ENCODE measurements around the gene AMPD3.
"Not testable (repeated sequence)": the region's sequence is repeated elsewhere in the genome, so short reads cannot be mapped to it uniquely, and the experiment has no call there.

AMPD3 gene

DNA sequence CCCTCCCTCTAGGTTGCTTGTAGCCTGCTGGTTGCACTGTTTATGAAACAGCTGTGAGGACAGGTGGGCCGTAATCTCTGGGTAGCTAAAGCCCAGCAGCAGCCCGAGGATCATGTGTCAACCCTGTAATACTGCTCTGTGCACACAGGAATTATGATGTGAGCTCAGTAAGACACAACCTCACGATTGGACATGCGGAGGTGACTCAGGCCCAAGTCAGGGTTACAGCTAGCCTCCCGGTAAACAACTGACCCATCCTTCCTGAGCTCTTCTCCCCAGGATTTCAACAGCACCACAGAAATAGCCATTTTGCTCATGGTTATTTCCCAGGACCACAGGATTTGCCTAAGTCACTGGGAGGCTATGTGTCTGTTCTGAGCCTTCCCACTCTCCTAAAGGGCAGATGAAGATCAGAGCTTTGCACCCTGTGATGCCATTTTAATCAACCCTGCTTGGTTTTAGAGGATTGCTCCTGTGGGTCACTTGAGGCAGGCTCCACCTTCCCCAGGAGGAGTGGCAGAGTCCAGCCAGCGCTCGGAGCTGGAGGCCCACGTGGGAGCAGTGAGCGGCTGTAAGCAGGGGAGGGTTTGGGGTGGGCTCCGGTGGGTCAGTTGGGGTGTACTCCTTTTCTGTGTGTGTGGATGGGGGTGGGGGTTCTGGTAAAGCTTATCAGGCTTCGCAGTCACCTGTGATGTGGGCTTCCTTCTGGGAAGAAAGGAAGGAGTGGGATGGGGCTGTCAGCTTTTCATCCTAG is at the start of gene AMPD3:
Gene AMPD3, plus strand, starts transcription at position 387 of the 754 bp plus-strand sequence. CDS start 6,256 bp downstream, outside the sequence.
- DNase-seq (ENCODE audit: low spot score): peak; percentile 51

DNA sequence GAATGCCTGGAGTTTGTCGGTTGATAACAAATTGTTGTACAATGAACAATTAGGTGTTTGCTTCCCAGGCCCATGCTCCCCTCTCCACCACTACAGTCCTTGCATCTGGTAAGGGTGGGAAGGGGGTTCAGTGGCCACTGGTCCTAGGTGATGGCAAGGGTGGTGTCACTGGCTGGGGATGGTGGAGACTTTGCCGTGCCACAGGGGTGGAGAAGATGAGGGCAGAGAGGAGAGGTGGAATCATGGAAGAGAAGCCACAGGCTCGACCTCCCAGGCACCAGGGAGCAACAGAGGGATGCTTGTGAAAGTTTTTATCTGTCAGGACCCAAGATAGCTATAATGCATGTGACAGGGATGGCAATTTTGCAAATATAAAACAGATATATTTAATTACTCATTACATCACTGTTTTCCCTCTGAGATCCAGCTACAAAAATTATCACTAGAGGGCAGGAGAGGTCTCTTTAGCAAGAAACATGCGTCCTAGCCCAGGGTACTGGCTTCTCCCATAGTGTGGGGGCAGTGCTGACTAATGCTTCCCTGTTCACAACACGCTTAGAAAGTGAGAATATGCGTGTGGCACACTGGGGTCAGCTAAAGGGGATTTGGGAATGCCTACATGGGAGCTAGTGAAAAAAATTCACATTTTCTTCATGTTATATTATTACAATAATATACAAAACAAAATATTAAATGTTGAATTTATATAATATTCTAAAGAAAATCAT is 49.0 kb upstream of the AMPD3 start:
- DNase-seq (ENCODE audit: low spot score): peak; percentile 90

DNA sequence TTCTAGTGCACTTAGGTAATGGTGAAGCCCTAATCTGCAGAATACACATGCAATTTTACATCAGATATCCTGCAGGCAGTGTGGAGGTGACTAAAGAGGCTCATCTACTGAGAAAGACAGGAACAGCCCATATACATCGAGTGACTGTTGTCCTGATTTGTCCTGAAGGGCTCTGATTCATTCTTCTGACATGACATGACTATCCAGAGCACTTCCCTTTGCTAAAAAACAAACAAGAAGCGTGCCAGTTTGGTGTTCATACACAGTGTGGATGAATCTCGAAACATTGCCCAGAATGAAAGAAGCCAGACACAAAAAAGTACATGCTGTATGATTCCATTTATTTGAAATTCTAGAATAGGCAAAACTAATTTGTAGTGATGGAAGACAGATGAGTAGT is 48.0 kb upstream of the AMPD3 start:
- DNase-seq (ENCODE audit: low spot score): peak; percentile 77

DNA sequence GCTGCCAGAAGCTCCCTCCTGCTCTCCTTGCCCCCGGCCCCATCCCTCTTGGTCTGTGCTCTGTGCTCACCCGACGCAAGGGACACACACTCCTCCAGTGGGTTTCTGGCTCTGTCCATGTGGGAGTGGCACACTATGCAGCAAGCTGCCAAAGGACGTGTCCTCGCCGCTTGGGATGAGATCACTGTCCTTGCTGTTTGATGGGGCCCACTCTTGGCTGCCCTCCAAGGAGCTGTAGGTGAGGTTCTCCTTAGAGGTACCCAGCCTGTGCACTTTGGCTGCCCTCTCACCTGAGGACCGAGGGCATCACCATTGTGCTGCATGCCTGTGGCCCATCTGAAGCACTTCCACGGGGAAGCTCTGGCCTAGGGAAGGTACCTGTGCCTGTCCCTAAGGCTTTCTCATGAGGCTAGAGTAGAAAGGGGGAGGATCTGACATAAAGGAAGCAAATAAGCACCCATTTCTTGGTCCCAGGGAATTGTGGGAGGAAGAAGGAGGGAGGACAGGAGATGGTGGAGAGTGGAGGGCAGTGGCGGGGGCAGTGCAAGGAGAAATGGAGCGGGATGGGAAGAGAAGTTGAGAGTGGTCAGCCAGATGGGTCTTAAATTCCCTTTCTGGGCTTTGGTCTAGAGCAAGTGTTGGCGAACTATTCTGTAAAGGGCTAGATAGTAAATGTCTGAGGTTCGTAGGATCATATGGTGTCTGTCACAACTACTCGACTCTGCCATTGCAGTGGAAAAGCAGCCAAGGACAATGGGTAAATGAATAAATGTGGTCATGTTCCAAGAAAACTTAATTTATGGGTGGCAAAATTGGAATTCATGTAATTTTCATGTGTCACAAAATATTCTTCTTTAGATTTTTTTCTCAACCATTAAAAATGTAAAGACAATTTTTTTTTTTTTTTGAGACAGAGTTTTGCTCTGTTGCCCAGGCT is 47.0 kb upstream of the AMPD3 start:
- no peak for DNase-seq (ENCODE audit: low spot score)

DNA sequence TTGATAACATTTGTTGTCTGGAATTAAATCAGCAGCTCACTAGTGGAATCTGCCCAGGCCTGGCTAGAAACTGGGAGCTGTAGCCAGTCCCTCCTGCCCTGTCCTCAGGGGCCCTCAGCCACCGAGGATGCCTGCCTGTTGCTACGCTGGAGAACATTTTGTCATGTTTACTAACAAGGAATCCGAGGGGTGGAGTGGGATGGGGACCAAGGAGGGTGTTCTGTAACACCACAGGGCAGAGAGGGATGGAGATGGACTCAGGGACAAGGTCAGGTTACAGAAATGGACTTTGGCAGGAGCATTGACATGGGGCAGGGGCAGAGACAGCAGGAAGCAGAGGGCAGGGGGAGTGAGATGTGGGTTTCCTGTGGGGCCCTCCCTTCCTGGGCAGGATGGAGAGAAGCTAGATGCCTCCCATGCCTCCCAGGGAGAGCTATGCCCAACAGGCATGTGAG is 45.8 kb upstream of the AMPD3 start:
- no peak for DNase-seq (ENCODE audit: low spot score)

DNA sequence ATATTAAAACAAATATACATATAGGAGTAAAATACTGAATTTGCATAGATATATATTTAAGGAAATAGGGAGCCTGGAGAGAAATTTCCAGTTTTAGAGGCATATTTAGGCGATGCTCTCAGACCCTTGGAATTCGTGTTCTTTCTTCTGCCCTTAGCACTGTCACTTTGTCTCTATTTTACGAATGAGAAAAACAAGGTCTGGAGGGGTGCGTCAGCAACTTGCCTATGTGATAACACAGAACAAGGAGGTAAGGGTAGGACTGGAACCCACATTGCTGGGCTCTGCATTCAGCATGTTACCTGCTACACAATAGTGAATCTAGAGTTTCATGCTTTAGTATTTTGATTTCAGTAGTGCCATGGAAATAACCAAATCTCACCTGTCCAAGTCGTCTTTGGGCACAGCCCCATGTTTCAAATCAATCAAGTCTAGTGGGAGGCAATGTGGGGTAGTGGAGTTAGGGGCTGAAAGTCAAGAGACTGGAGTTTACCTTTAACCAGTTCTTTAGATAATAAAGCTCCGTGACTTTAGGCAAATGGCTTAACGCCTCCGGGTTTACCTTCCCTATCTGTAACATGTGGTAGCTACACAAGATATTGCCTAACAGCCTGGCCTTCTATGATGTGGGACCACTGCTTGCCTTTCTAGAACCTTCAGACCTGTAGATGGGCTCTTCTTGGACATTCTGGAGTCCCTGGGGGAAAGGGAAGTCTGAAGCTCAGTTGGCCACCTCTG is 44.8 kb upstream of the AMPD3 start:
- no peak for DNase-seq (ENCODE audit: low spot score)

DNA sequence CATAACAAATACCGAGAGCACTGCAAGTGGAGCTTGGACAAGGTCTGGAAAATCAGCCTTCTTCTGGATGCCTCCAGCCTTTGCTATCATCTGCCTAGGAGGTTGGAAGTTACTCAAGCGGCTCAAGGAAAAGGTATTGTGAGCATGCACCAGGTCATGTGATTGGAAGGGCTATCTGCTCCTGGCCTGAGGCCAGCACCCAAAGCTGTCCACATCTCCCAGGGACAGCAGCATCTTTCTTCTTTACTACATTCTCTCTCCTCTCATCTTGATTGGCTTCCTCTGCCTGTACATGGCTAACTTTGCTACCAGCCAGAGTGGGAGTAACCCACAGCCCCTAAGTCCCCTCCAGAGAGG is 44.2 kb upstream of the AMPD3 start:
- DNase-seq (ENCODE audit: low spot score): no peak

DNA sequence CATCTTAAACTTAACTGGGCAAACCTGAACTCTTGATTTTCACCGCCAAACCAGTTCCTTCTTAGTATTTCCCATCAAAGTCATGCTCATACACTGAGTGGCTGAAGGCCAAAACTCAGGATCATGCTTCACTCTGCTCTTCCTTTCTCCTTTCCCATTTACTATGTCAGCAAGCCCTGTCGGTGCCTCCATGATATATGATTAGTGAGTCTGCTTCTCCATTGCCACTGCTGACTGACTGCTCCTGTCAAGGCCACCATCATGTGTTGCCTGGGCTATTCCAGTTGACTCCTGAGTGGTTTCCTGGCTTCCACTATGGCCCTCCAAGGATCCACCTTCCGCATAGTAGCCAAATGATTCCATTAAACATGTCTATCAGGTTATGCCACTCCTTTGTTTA is 42.8 kb upstream of the AMPD3 start:
- no peak for DNase-seq (ENCODE audit: low spot score)

DNA sequence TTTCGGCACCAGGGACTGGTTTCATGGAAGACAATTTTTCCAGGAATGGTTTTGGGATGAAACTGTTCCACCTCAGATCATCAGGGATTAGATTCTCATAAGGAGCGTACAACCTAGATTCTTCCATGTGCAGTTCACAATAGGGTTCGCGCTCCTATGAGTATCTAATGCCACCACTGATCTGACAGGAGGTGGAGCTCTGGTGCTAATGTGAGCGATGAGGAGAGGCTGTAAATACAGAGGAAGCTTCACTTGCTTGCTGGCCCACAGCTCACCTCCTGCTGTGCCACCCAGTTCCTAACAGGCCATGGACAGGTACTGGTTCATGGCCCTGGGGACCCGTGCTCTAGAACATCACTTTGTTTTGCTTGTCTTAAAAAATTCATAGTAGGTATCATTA is 41.8 kb upstream of the AMPD3 start:
- peak; percentile 41 for DNase-seq (ENCODE audit: low spot score)

DNA sequence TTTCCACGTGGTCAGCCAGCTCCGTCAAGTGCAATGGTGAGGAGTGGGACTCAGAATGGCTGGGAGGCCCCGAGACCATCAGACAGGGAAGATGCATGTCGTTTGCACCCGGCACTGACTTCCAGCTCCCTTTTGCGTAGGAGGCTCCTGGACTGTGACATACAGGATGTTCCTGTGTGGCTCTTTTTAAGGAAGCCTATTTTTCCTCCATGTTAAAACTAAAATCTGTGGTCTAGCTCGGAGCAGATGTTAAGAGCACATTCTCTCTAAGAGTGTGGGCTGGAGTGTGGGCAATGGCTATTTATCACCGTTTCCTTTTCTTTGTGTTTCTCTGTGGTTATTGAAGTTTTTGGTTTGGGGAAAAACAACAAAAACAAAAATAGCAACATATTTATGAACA is 40.9 kb upstream of the AMPD3 start:
- peak; percentile 41 for DNase-seq (ENCODE audit: low spot score)

DNA sequence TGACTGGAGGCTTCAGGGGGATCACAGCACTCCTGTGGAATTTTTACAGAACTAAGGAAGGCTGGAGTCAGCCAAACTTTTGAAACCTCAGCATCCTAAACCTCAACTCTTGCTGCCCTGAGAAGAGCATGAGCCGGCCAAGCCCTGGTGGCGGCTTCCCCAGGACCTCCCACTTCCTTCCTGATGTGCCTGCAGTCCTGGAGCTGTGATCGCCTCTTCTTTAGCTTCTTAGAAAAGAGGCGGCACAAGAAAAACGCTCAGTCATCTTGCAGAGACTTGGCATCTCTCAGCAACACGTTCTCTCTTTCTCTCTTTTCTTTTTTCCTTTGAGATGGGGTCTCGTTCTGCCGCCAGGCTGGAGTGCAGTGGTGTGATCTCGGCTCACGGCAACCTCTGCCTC is 40.4 kb upstream of the AMPD3 start:
- peak; percentile 71 for DNase-seq (ENCODE audit: low spot score)

DNA sequence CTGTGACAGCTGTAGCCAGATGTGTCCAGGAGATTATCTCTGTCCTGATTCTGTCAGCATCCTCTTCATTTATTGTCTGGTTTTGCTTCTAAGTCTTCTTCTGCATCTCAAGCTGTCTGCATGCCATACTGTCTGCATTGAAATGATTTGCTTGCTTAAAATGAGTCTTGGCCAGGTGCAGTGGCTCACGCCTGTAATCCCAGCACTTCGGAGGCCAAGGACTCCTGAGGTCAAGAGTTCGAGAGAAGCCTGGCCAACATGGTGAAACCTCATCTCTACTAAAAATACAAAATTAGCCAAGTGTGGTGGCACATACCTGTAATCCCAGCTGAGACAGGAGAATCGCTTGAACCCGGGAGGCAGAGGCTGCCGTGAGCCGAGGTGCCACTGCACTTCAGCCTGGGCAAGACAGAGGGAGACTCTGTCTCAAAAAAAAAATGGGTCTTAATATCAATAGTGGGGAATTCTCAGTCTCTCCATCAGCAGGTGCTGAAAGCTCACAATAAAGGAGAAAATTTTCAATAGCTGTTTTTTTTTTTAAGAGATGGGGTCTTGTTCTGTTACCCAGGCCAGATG is 39.2 kb upstream of the AMPD3 start:
- DNase-seq (ENCODE audit: low spot score): no peak

DNA sequence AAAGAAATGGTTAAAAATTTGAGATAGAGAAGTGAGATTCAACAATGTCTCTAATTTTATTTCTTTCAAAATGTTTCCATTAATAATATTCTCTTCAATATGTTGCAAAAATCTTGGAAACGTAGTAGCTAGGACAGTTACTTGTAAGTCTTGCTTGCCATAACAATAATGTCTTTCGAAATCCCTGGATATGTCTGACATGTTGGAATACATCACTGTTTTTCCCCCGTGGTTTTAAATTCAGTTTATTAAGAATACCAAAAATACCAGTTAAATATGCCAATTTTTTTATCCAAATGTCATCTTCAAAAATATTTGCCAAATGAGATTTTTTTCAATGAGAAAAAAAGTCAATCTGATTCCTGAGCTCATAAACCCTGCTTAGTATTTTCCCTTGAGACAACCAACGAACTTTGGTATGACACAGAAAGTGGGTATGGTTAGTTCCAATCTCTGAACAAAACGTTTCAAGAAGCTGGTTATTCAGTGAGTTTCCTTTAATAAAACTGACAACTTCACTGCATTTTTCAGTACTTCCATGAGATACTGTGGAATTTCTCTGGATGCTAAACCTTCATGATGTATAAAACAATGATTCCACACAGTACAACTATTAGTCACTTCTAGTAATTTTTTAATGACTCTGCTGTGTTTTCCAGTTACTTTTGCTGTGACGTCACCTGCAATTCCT is 36.7 kb upstream of the AMPD3 start:
- DNase-seq (ENCODE audit: low spot score): no peak

DNA sequence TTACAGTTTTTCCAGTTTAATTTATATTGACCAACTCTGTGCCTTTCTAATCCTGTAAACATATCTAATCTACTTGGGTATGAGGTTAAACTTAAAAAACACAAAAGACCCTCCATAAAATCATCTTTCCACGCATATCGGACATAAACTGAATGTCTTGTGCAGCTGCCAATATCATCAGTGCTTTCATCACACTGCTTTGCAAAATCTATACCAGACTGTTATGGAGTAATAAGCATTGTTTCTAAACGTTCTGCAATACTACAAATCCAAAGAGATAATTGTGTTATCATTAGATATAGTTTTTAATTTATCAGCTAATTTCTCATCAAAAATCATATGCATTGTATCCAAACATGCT is 36.1 kb upstream of the AMPD3 start:
- no peak for DNase-seq (ENCODE audit: low spot score)

DNA sequence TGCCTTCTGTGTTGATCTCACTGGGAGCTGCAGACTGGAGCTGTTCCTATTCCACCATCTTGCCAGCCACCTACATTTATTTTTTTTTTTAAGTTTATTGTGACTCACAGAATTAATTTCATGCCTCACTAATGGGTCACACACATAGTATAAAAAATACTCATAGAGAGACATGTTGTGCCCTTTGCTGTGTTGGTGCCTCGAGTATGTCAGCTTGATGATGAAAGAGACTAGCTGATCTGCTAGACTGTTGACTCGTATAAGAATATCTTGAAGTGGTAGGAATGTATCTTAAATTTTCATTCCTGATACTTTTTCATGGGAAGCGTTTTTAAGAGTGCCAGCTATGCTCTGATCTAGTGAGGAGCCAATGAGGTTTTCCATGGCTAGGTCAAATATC is 28.6 kb upstream of the AMPD3 start:
- DNase-seq (ENCODE audit: low spot score): no peak

DNA sequence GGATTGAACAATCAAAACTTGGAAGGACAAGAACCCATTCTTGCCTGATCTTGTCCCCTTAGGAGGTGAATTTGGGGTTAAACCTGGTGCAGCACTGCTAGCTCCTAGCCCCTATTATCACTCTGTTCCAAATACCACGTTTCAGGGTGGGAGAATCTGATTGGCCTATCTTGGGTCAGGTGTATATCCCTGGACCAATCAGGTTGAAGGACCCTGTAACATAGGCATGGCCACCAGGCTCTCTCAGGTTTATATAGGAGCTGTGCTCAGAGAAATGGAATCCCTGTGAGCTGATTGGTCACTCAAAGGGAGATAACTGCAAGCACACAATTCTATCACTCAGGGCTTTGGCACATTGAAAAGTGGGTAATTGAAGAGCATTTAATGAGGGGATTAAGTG is 26.6 kb upstream of the AMPD3 start:
- no peak for DNase-seq (ENCODE audit: low spot score)

DNA sequence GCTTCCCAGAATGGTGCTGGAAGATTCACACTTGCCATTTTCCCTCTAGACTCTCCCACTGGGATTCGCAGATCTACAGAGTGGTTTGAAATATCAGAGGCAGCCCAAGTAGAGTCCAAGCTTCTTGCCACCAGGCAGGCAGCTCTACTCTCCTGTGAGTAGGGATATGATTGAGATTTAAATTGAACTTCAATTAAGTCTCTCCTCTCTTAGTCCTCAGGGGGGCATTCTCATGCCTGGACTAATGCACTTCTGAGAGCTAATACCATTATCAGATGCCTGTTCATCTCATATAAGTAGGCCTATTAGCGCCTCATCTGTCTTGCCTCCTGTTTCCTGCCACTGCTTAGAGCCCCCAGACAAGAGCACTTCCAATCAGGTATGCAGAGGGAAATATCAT is 25.5 kb upstream of the AMPD3 start:
- DNase-seq (ENCODE audit: low spot score): no peak

DNA sequence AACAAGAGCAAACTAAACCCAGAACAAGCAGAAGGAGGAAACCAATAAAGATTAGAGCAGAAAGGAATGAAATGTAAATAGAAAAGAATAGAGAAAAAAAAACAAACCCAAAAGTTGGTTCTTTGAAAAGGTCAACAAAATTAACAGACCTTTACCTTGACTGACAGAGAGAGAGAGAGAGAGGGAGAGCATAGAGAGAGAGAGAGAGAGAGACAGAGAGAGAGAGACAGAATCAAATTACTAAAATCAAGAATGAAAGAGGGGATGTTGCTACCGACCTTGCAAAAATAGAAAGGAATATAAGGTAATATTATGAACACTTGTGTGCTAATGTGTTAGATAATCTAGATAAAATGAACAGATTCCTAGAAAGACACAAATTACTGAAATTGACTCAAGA is 22.6 kb upstream of the AMPD3 start:
- no peak for DNase-seq (ENCODE audit: low spot score)

DNA sequence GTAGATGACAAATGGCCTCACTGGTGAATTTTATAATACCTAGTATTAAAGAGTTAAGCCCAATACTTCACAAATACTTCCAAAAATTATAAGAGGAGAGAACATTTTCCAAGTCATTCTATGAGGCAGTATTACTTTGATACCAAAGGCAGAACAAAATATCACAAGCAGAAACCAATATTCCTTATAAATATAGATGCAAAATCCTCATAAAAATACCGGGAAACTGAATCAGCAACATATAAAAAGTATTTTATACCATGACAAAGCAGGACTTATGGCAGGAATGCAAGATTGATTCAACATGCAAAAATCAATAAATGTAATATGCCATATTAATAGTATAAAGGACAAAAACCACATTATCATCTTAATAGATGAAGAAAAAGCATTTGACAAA is 22.1 kb upstream of the AMPD3 start:
- no peak for DNase-seq (ENCODE audit: low spot score)

DNA sequence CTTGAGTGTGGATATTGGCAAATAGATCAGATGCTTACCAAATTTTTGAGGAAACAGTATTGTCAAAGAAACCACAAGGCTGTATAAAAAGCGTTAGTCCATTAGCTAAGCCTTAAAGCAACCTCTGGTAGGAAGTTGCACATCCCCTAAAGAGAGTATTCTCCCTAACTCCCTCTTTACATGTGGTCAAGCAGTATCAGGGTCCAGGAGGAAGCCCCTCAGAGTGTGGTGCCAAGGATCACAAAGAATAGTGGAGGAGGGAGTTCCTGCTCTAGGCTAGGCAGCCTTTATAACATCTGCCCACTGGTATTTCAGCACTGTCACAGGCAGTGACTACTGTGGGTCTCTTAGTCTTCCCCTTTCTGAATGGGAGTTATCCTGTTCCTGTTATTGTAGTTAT is 18.8 kb upstream of the AMPD3 start:
- no peak for DNase-seq (ENCODE audit: low spot score)

DNA sequence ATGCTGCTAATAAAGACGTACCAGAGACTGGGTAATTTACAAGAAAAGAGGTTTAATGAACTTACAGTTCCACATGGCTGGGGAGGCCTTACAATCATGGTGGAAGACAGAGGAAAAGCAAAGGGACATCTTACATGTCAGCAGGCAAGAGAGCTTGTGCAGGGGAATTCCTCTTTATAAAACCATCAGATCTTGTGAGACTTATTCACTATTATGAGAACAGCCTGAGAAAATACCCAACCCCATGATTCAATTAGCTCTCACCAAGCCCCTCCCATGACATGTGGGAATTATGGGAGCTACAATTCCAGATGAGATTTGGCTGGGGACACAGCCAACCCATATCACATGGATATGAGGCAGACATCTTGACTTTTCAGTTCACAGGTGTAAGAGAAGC is 18.4 kb upstream of the AMPD3 start:
- not testable (repeated sequence) for DNase-seq (ENCODE audit: low spot score)
